IPS-18c (cell line): ENCODE measurements around the gene NUP88.

Experiments
- H3K4me3 ChIP-seq: 2 replicates; pipeline ENCODE4 v1.7.0; 2013; ENCODE audit warnings: low read depth, mild to moderate bottlenecking, low read length, moderate library complexity; ENCODE audit not compliant: insufficient read depth
- H3K9me3 ChIP-seq: one replicate; pipeline ENCODE4 v1.6.1; 2013; ENCODE audit warnings: mild to moderate bottlenecking, low read length, moderate library complexity; ENCODE audit not compliant: control insufficient read depth, insufficient read depth

Gene NUP88

GRCh38 chr17:5429191-5429887 is 9.9 kb upstream of the NUP88 start:
- Histone ChIP-seq H3K4me3 (no peak overlapping the region), H3K9me3 (no peaks in the 10 kb centered on the region)

GRCh38 chr17:5425826-5426225 is 6.4 kb upstream of the NUP88 start:
- no peak overlapping the region for H3K4me3 ChIP-seq
- H3K9me3 ChIP-seq = no peaks in the 10 kb centered on the region

GRCh38 chr17:5424909-5425308 is 5.4 kb upstream of the NUP88 start:
- no peaks in the 10 kb centered on the region for H3K9me3 ChIP-seq

GRCh38 chr17:5422505-5422904 is 3.0 kb upstream of the NUP88 start:
- Histone ChIP-seq H3K4me3 (no peak overlapping the region), H3K9me3 (no peaks in the 10 kb centered on the region)

More at GRCh38 chr17:5424909-5425308, 5.4 kb upstream of the NUP88 start:
- no peak overlapping the region for H3K4me3 ChIP-seq

GRCh38 chr17:5419959-5420653 is 644 bp upstream of the NUP88 start, which contains the start of gene RPAIN:
RPAIN (plus strand) TSS chr17:5420182; CDS start chr17:5420211, 29 bp downstream.
- Histone ChIP-seq H3K9me3 (no peaks in the 10 kb centered on the region), H3K4me3 (peak within 1 kb of the TSS; percentile 84)

- Histone ChIP-seq H3K4me3 (peak overlapping the region; percentile 84), H3K9me3 (no peaks in the 10 kb centered on the region)
Measured at GRCh38 chr17:5418858-5419355, 555 bp downstream of the NUP88 start.

- H3K4me3 ChIP-seq = no peak overlapping the region
- H3K9me3 ChIP-seq = no peaks in the 10 kb centered on the region
Measured at GRCh38 chr17:5416901-5417300, 2.6 kb downstream of the NUP88 start.

- Histone ChIP-seq H3K4me3 (no peak overlapping the region), H3K9me3 (no peaks in the 10 kb centered on the region)
Measured at GRCh38 chr17:5413682-5414081, 5.8 kb downstream of the NUP88 start.

- no peak overlapping the region for H3K4me3 ChIP-seq
- no peaks in the 10 kb centered on the region for H3K9me3 ChIP-seq
Measured at GRCh38 chr17:5410594-5411272, 8.7 kb downstream of the NUP88 start.

- no peaks in the 10 kb centered on the region for H3K9me3 ChIP-seq
- H3K4me3 ChIP-seq = no peak overlapping the region
Measured at GRCh38 chr17:5408186-5408585, 11.3 kb downstream of the NUP88 start.

GRCh38 chr17:5405400-5405799 is 14.1 kb downstream of the NUP88 start:
- H3K9me3 ChIP-seq = no peaks in the 10 kb centered on the region

GRCh38 chr17:5399767-5400166 is 19.7 kb downstream of the NUP88 start:
- H3K9me3 ChIP-seq = no peaks in the 10 kb centered on the region
- no peak overlapping the region for H3K4me3 ChIP-seq

More at GRCh38 chr17:5405400-5405799, 14.1 kb downstream of the NUP88 start:
- H3K4me3 ChIP-seq = no peak overlapping the region

- Histone ChIP-seq H3K4me3 (no peak overlapping the region), H3K9me3 (no peaks in the 10 kb centered on the region)
Measured at GRCh38 chr17:5396612-5397011, 22.9 kb downstream of the NUP88 start.

GRCh38 chr17:5391678-5392077 is 27.8 kb downstream of the NUP88 start:
- H3K4me3 ChIP-seq = no peak overlapping the region
- H3K9me3 ChIP-seq = no peaks in the 10 kb centered on the region

- H3K4me3 ChIP-seq = no peak overlapping the region
- H3K9me3 ChIP-seq = no peaks in the 10 kb centered on the region
Measured at GRCh38 chr17:5381542-5381941, 37.9 kb downstream of the NUP88 start.

- H3K4me3 ChIP-seq = no peak overlapping the region
- H3K9me3 ChIP-seq = no peaks in the 10 kb centered on the region
Measured at GRCh38 chr17:5380491-5381135, 38.8 kb downstream of the NUP88 start.

GRCh38 chr17:5379351-5380107 is 39.9 kb downstream of the NUP88 start:
- Histone ChIP-seq H3K9me3 (no peaks in the 10 kb centered on the region), H3K4me3 (no peak overlapping the region)
